Gastroesophageal sphincter (tissue), 4 donors: ENCODE data around the gene MACIR. TPM values are rescaled to one million over a fixed set of nuclear protein-coding genes. Genes with fewer than 3 reads are reported as not detected.

Source experiments
- ATAC-seq: fragments of 150-250 bp; one replicate; pipeline ENCODE4 v1.9.1; 2016; ENCODE audit warnings: mild to moderate bottlenecking, moderate library complexity
- H3K27ac ChIP-seq, 4 donors: fragments of 200-600 bp; sonication (generic) in 3 of 4; 1 replicate in 3 of 4; 2 replicates in 1 of 4; pipeline ENCODE4 v1.5.1; 2016 to 2019
- H3K27me3 ChIP-seq: fragments of 200-600 bp; sonication (generic); one replicate; pipeline ENCODE4 v1.5.1; 2019
- H3K36me3 ChIP-seq, 2 donors: fragments of 200-600 bp; sonication (generic); one replicate each; pipeline ENCODE4 v1.5.1; 2019; ENCODE audit warnings: control low read depth in 1 of 2
- H3K4me1 ChIP-seq, 3 donors: fragments of 200-600 bp; sonication (generic); 1 replicate in 2 of 3; 2 replicates in 1 of 3; pipeline ENCODE4 v1.5.1; 2016 to 2019; ENCODE audit warnings: control low read depth in 2 of 3
- H3K4me3 ChIP-seq, 2 donors: fragments of 200-600 bp; sonication (generic); one replicate each; pipeline ENCODE4 v1.5.1; 2019; ENCODE audit warnings: mild to moderate bottlenecking in 1 of 2, moderate library complexity in 1 of 2
- H3K9me3 ChIP-seq, 3 donors: fragments of 200-600 bp; sonication (generic); one replicate each; pipeline ENCODE4 v1.5.1; 2017 to 2019; ENCODE audit warnings: control low read depth in 2 of 3
- CTCF ChIP-seq, 4 experiments: fragments of 200-600 bp in 2 of 4; fragments of 450-650 bp in 2 of 4; sonication (generic) in 1 of 4; IDR thresholded peaks; one replicate each; pipeline ENCODE4 v1.5.1; 2017 to 2019; ENCODE audit warnings: antibody characterized with exemption in 4 of 4, mild to moderate bottlenecking in 2 of 4, moderate library complexity in 2 of 4
- EP300 ChIP-seq: sonication (generic); formaldehyde crosslinking; IDR thresholded peaks from one replicate; pipeline ENCODE4 v1.6.1; 2017; ENCODE audit warnings: antibody characterized with exemption, mild to moderate bottlenecking
- POLR2A ChIP-seq, 2 donors: fragments of 450-650 bp; IDR thresholded peaks; one replicate each; pipeline ENCODE4 v1.6.1; 2017; ENCODE audit warnings: antibody characterized with exemption in 2 of 2, mild to moderate bottlenecking in 2 of 2, moderate library complexity in 1 of 2
- POLR2AphosphoS5 ChIP-seq: sonication (generic); formaldehyde crosslinking; IDR thresholded peaks from one replicate; pipeline ENCODE4 v1.6.1; 2017; ENCODE audit warnings: antibody characterized with exemption
- WGBS, 2 donors: methylation state at CpG; one replicate each; pipeline ENCODE4 v1.1.5; 2018; ENCODE audit warnings: low coverage in 1 of 2; 5-methylcytosine and 5-hydroxymethylcytosine counted together
- total RNA-seq, 4 donors: library from RNA; depleted of rRNA; stranded (reverse); fragments of >200 nt; gene quantifications; one replicate each; pipeline ENCODE4 v1.1.0, GENCODE V29; 2016

Gene MACIR
- total RNA-seq, 4 donors from 2014 or later, result 3.9 to 12.2 (median 8.0) TPM

DNA sequence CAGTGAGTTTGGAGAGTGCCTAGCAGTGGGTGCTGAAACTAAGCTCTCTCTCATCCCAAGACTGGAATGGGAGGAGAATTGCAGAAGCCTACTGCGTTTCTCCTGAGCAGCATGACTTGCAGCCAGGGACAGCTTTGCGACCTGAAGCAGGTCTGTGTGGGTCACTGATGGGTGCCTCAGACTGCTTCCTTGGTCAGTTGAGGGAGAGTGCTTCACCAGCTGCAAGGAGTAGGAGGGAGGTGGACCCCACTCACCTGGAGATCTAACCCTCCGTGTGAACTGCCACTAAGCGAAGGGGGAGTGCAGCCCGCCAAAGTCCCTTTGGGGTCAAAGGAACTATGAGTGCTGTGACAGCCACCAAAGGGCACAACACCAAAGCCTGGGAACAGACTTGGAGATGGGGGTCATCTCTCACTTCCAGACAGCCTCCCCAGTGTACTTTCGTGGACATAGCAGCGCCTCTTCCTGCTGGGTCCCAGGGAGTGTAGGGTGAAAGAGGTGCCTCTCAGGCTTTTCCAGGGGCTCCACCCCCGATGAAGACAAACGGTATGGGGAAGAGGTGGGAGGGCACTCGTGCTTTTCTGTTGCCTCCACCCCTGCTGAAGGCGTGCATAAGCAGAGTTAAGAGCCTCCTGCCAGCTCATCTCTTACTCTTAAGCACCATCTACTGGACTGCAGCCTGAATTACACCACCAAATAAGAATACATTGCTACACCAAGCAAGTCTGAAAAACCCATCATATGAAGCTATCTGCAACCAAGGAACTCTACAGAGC lies 34.3 kb upstream of the MACIR start:
- no peaks in the 10 kb centered on the region for H3K36me3 ChIP-seq
- H3K4me3 ChIP-seq, result no peak overlapping the region
- no peaks in the 10 kb centered on the region for H3K9me3 ChIP-seq
- no peaks in the 10 kb centered on the region for H3K27me3 ChIP-seq
- H3K4me1 ChIP-seq, result no peaks in the 10 kb centered on the region
- WGBS, 2 donors, result 90% methylated on average over 2 of the region's 11 CpGs; no CpG with 5 or more reads in 1 of the 2 donors
- no peak overlapping the region for H3K27ac ChIP-seq
- peak; percentile 51 for ATAC-seq
- TF ChIP-seq CTCF (IDR thresholded peaks at IDR 0.05), result peak; percentile 31 to 62 (median 50)
- no peak for TF ChIP-seq POLR2A (IDR thresholded peaks at IDR 0.05)

- WGBS, 2 donors, result 85 to 90% methylated on average over 2 to 5 of the region's 5 CpGs
- ATAC-seq, result no peak
Observed at GRCh38 chr5:103224894-103225246, 33.7 kb upstream of the MACIR start.

DNA sequence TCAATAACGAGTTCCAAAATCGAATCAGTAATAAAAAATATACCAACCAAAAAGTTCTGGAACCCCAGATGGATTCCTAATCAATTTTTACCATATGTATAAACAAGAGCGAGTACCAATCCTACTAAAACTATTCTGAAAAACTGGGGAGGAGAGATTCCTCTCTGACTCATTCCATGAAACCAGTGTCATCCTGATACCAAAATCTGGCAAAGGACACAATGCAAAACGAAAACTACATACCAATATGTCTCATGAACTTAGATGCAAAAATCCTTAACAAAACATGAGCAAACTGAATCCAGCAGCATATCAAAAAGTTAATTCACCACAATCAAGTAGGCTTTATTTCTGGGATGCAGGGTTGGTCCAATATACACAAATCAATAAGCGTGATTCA lies 30.5 kb upstream of the MACIR start:
- H3K4me1 ChIP-seq, result no peaks in the 10 kb centered on the region
- H3K27me3 ChIP-seq, result no peaks in the 10 kb centered on the region
- TF ChIP-seq EP300 (no peak), CTCF (IDR thresholded peaks at IDR 0.05) (no peak), POLR2A (IDR thresholded peaks at IDR 0.05) (no peak), POLR2AphosphoS5 (no peak)
- H3K36me3 ChIP-seq, result no peaks in the 10 kb centered on the region
- no peak for ATAC-seq
- H3K9me3 ChIP-seq, result no peaks in the 10 kb centered on the region
- H3K27ac ChIP-seq, result no peak overlapping the region
- 88 to 89% methylated on average over 5 of the region's 5 CpGs for WGBS, 2 donors
- no peak overlapping the region for H3K4me3 ChIP-seq

More at GRCh38 chr5:103224894-103225246, 33.7 kb upstream of the MACIR start:
- Histone ChIP-seq H3K27me3 (no peaks in the 10 kb centered on the region), H3K9me3 (no peaks in the 10 kb centered on the region), H3K27ac (no peak overlapping the region), H3K36me3 (no peaks in the 10 kb centered on the region), H3K4me1 (no peaks in the 10 kb centered on the region), H3K4me3 (no peak overlapping the region)
- TF ChIP-seq POLR2AphosphoS5 (no peak), CTCF (IDR thresholded peaks at IDR 0.05) (no peak), POLR2A (IDR thresholded peaks at IDR 0.05) (no peak), EP300 (no peak)

DNA sequence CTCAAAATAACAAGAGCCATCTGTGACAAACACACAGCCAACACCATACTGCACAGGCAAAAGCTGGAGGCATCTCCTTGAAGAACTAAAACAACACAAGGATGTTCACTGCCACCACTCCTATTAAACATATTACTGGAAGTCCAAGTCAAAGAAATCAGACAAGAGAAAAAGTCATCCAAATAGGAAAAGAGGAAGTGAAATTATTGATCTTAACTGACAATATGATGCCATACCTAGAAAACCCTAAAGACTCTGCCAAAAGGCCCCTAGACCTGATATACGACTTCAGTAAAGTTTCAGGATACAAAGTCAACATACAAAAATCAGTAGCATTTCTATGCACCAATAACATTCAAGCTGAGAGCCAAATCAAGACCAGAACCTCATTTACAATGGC lies 30.0 kb upstream of the MACIR start:
- no peaks in the 10 kb centered on the region for H3K36me3 ChIP-seq
- no peak for ATAC-seq
- TF ChIP-seq POLR2AphosphoS5, result no peak
- no peak for TF ChIP-seq CTCF (IDR thresholded peaks at IDR 0.05)
- TF ChIP-seq EP300, result no peak
- no peak for TF ChIP-seq POLR2A (IDR thresholded peaks at IDR 0.05)
- H3K27me3 ChIP-seq, result no peaks in the 10 kb centered on the region
- H3K27ac ChIP-seq, result no peak overlapping the region
- WGBS, 2 donors, result 73 to 80% methylated on average over 1 of the region's 1 CpG
- H3K9me3 ChIP-seq, result no peaks in the 10 kb centered on the region
- H3K4me3 ChIP-seq, result no peak overlapping the region
- H3K4me1 ChIP-seq, result no peaks in the 10 kb centered on the region

- H3K4me1 ChIP-seq, result no peaks in the 10 kb centered on the region
- H3K4me3 ChIP-seq, result no peak overlapping the region
- H3K36me3 ChIP-seq, result no peaks in the 10 kb centered on the region
- no peak overlapping the region for H3K27ac ChIP-seq
- ATAC-seq, result peak; percentile 73
- 75 to 80% methylated on average over 7 of the region's 7 CpGs for WGBS, 2 donors
- TF ChIP-seq POLR2AphosphoS5 (no peak), CTCF (IDR thresholded peaks at IDR 0.05) (peak; percentile 74 to 89 (median 82))
- H3K9me3 ChIP-seq, result no peaks in the 10 kb centered on the region
- no peaks in the 10 kb centered on the region for H3K27me3 ChIP-seq
Observed at GRCh38 chr5:103232393-103232999, 26.1 kb upstream of the MACIR start.
